Measurements from ENCODE around the gene TCF7L1. TPM values are rescaled to one million over a fixed set of nuclear protein-coding genes. Genes with fewer than 3 reads are reported as not detected.
A peak's percentile ranks its signal among the peaks of the same experiment; 100 is the strongest.

Gene TCF7L1
- total and polyA plus RNA-seq, 2 of the 13 experiments (the other 11 are each of a cell fraction or from before 2014, with no cell fraction given): 0.04 to 0.15 TPM

DNA sequence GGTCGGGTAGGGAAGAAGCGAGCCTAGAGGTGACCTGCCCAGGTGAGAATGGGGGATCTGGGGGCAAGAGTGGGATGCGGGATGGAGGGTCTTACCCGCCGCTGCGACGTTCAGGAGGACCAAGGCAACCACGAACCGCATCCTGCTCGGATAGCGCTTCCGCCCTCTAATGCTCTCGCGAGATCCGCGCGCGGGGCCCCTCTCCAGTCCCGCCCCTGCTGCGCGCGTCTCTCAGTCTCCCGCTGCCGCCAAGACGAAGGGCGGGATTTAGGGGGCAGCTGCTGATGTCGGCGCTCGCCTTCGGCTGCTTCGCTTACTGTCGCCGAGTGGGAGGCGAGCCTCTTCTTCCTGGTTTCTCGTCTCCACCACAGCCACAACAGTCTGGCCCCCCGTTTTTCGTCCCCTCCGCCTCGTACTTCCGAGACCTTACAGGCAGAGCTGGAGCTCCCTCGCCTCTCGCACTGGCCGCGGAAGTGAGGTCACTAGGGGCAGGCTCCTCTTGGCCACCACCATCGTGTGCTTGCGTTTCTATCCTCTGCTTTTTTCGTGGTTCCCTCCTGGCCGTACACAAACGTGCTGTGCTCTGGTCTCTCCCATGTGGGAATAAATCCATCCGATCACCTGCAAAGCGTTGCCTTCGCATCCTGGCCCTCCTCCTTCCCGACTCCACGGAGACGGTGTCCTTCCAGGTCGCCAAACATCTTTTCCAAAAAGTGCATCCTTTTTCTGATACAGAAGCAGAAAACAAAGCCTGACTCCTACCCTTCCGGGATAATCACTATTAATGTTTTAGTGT, 194.8 kb downstream of the TCF7L1 start, which contains the start of gene TGOLN2 (continued):
- peak; percentile 89; the same call in 1 of the 2 replicates for TF ChIP-seq REL (CRISPR knock-in tag; conservative IDR thresholded peaks at IDR 0.05)
- peak; percentile 81 for TF ChIP-seq MTERF4 (CRISPR knock-in tag; IDR thresholded peaks at IDR 0.05)
- TF ChIP-seq ZNF263 (CRISPR knock-in tag; IDR thresholded peaks at IDR 0.05): peak; percentile 75; the same call in 1 of the 2 replicates
- TF ChIP-seq ZNF7 (CRISPR knock-in tag; IDR thresholded peaks at IDR 0.05): 0 out of 2 replicates have a peak, but pooled peaks have one; percentile 13
- peak; percentile 99 for TF ChIP-seq POLR2G (IDR thresholded peaks at IDR 0.05; ENCODE audit: low read depth, low read length)
- peak in 1 of 2 experiments; percentile 95; a peak in 2 of 4 replicates for TF ChIP-seq KLF16 (CRISPR knock-in tag; IDR thresholded peaks at IDR 0.05)
- TF ChIP-seq SAFB2 (CRISPR knock-in tag; IDR thresholded peaks at IDR 0.05; ENCODE audit: borderline replicate concordance, low read depth): peak; percentile 87; the same call in 1 of the 2 replicates
- TF ChIP-seq DNMT1 (CRISPR knock-in tag; IDR thresholded peaks at IDR 0.05): peak; percentile 88; the same call in 1 of the 2 replicates
- peak; percentile 22; the same call in 1 of the 2 replicates for TF ChIP-seq ZNF749 (CRISPR knock-in tag; IDR thresholded peaks at IDR 0.05; ENCODE audit: borderline replicate concordance)
- TF ChIP-seq THYN1 (CRISPR knock-in tag; IDR thresholded peaks at IDR 0.05; ENCODE audit: borderline replicate concordance, low read depth): no peak
- peak; percentile 95 for TF ChIP-seq SIN3A (IDR thresholded peaks at IDR 0.05; ENCODE audit: borderline replicate concordance, low read depth, low read length)
- no peak for TF ChIP-seq MBNL3 (CRISPR knock-in tag; conservative IDR thresholded peaks at IDR 0.05)
- peak; percentile 66; the same call in 1 of the 2 replicates for TF ChIP-seq ZNF703 (CRISPR knock-in tag; IDR thresholded peaks at IDR 0.05; ENCODE audit: borderline replicate concordance)
- TF ChIP-seq NFYC (CRISPR knock-in tag; IDR thresholded peaks at IDR 0.05): peak; percentile 26
- TF ChIP-seq, protein P1, sequence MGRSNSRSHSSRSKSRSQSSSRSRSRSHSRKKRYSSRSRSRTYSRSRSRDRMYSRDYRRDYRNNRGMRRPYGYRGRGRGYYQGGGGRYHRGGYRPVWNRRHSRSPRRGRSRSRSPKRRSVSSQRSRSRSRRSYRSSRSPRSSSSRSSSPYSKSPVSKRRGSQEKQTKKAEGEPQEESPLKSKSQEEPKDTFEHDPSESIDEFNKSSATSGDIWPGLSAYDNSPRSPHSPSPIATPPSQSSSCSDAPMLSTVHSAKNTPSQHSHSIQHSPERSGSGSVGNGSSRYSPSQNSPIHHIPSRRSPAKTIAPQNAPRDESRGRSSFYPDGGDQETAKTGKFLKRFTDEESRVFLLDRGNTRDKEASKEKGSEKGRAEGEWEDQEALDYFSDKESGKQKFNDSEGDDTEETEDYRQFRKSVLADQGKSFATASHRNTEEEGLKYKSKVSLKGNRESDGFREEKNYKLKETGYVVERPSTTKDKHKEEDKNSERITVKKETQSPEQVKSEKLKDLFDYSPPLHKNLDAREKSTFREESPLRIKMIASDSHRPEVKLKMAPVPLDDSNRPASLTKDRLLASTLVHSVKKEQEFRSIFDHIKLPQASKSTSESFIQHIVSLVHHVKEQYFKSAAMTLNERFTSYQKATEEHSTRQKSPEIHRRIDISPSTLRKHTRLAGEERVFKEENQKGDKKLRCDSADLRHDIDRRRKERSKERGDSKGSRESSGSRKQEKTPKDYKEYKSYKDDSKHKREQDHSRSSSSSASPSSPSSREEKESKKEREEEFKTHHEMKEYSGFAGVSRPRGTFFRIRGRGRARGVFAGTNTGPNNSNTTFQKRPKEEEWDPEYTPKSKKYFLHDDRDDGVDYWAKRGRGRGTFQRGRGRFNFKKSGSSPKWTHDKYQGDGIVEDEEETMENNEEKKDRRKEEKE (IDR thresholded peaks at IDR 0.05): no peak
- TF ChIP-seq ZNF782 (CRISPR knock-in tag; IDR thresholded peaks at IDR 0.05; ENCODE audit: borderline replicate concordance): peak; percentile 93; the same call in 1 of the 2 replicates
- peak; percentile 95; the same call in 1 of the 2 replicates for TF ChIP-seq ZNF550 (CRISPR knock-in tag; IDR thresholded peaks at IDR 0.05; ENCODE audit: borderline replicate concordance)
- TF ChIP-seq CSRNP1 (CRISPR knock-in tag; IDR thresholded peaks at IDR 0.05): peak; percentile 98
- no peak; the same call in 1 of the 2 replicates for TF ChIP-seq ZNF431 (CRISPR knock-in tag; IDR thresholded peaks at IDR 0.05; ENCODE audit: borderline replicate concordance, low read depth)
- TF ChIP-seq, protein P2, sequence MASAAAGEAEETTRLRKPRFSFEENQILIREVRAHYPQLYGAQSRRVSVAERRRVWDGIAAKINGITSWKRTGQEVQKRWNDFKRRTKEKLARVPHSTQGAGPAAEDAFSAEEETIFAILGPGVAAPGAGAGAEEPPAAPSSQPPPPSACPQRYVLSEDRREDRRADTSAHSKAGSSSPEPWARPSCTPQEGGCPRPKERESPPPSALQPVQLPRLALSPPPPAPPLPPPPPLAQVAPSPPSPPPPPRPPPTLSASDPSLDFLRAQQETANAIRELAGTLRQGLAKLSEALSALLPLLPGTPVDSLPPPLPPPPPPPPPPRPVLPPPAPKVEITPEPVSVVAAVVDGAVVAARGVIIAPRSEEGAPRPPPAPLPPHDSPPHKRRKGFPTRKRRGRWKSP (CRISPR knock-in tag; IDR thresholded peaks at IDR 0.05): peak; percentile 93
- peak; percentile 81 for TF ChIP-seq FOXJ3 (CRISPR knock-in tag; IDR thresholded peaks at IDR 0.05; ENCODE audit: borderline replicate concordance)

Measured in HepG2 (cell line).